Caco-2 (cell line): ENCODE measurements around the gene UBE2K. TPM values are rescaled to one million over a fixed set of nuclear protein-coding genes. Genes with fewer than 3 reads are reported as not detected.

Experiments
- BruUV-seq: library from RNA; stranded (reverse); fragments of 400-500 nt; replicated peaks from 2 replicates; lab custom pipeline; 2021; lab: Mats Ljungman, UMichigan
- CTCF ChIA-PET: fragments of 300-600 bp; sonication (Branson Sonifier 250); formaldehyde crosslinking; loops from one replicate; lab custom pipeline; 2022; ENCODE audit warnings: antibody characterized with exemption; lab: Charles Lee
- POLR2A ChIA-PET: fragments of 300-600 bp; sonication (Branson Sonifier 250); formaldehyde crosslinking; loops from one replicate; lab custom pipeline; 2022; ENCODE audit warnings: antibody characterized with exemption; lab: Charles Lee
- DNase-seq, 2 experiments: peaks; one replicate each; pipeline versions ENCODE4 v3.0.0 to v3.0.0-alpha.2; 2020 to 2022
- H3K27me3 ChIP-seq: replicated peaks from 2 replicates; pipeline ENCODE4 v1.6.0; 2011; ENCODE audit warnings: low read length; ENCODE audit not compliant: control insufficient read depth, insufficient read depth
- H3K36me3 ChIP-seq: 2 replicates; pipeline ENCODE4 v1.5.1; 2011; ENCODE audit warnings: low read length; ENCODE audit not compliant: control insufficient read depth, insufficient read depth
- H3K4me1 ChIP-seq: fragments of 250-450 bp; sonication (Bioruptor Pico); 2 replicates; pipeline ENCODE4 v1.5.1; 2020; ENCODE audit warnings: mild to moderate bottlenecking
- H3K4me3 ChIP-seq: 2 replicates; pipeline ENCODE4 v1.5.1; 2011; ENCODE audit warnings: low read depth, mild to moderate bottlenecking, control low read depth, low read length
- H3K9me3 ChIP-seq: fragments of 250-450 bp; sonication (Bioruptor Pico); 2 replicates; pipeline ENCODE4 v1.5.1; 2020; ENCODE audit warnings: mild to moderate bottlenecking, moderate library complexity
- H3K27ac Mint-ChIP-seq: one replicate; pipeline ENCODE4 v1.8.0; 2022; ENCODE audit warnings: mixed read lengths; ENCODE audit not compliant: unreplicated experiment
- H3K27me3 Mint-ChIP-seq: one replicate; pipeline ENCODE4 v1.8.0; 2022; ENCODE audit warnings: mixed read lengths; ENCODE audit not compliant: insufficient read depth, unreplicated experiment
- H3K36me3 Mint-ChIP-seq: one replicate; pipeline ENCODE4 v1.8.0; 2022; ENCODE audit warnings: mild to moderate bottlenecking, mixed read lengths; ENCODE audit not compliant: insufficient read depth, unreplicated experiment
- H3K4me1 Mint-ChIP-seq: one replicate; pipeline ENCODE4 v1.8.0; 2022; ENCODE audit warnings: low read depth, mixed read lengths; ENCODE audit not compliant: unreplicated experiment
- H3K4me3 Mint-ChIP-seq: one replicate; pipeline ENCODE4 v1.8.0; 2022; ENCODE audit warnings: mild to moderate bottlenecking, moderate library complexity, mixed read lengths; ENCODE audit not compliant: unreplicated experiment
- H3K9me3 Mint-ChIP-seq: one replicate; pipeline ENCODE4 v1.8.0; 2022; ENCODE audit warnings: mixed read lengths; ENCODE audit not compliant: unreplicated experiment
- intact Hi-C: fragments of 100-400 bp; cut with micrococcal nuclease; formaldehyde crosslinking; loops from one replicate; pipeline ENCODE4 v1.10.0; 2022; ENCODE audit not compliant: unreplicated experiment
- total RNA-seq: library from RNA; stranded (reverse); gene quantifications from 2 replicates; pipeline ENCODE4 v1.2.3, GENCODE V29; 2022
- TF ChIP-seq, protein P1 (sequence below), 2 experiments: fragments of 200-600 bp in 1 of 2; IDR thresholded peaks; 1 replicate in 1 of 2; 2 replicates in 1 of 2; pipeline versions ENCODE4 v1.5.1 to v1.8.0; 2011 to 2022; ENCODE audit warnings: antibody characterized with exemption in 1 of 2, control low read depth in 1 of 2, inconsistent platforms in 1 of 2, low read depth in 1 of 2, low read length in 1 of 2, mild to moderate bottlenecking in 1 of 2, moderate library complexity in 1 of 2; ENCODE audit not compliant: insufficient read depth in 1 of 2, severe bottlenecking in 1 of 2, unreplicated experiment in 1 of 2

The UBE2K gene
- total RNA-seq, 1 experiment from 2014 or later = 141 TPM

DNA sequence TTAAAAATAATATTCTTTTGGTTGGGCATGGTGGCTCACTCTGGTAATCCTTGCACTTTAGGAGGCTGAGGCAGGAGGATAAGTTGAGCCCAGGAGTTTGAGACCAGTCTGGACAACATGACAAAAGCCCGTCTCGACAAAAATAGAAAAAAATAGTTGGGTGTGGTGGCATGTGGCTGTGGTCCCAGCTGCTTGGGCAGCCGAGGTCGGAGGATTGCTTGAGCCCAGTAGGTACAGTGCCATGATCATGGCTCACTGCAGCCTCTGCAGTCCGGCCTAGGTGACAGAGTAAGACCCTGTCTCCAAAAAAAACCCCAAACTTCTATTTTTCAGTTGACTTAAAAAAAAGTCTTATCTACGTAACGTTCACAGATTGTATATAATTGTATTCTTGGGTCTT is 23.9 kb downstream of the UBE2K start:
- no peak overlapping the region for H3K4me3 ChIP-seq
- peaks cover 53% of the 10 kb centered on the region for H3K36me3 Mint-ChIP-seq
- no peaks in the 10 kb centered on the region for H3K27me3 ChIP-seq
- 0 out of 2 replicates have a peak, but pooled peaks cover 1% of the 10 kb centered on the region for H3K36me3 ChIP-seq
- H3K4me1 Mint-ChIP-seq = no peaks in the 10 kb centered on the region
- BruUV-seq = no TSS peak
- no peak for DNase-seq
- H3K9me3 ChIP-seq = no peaks in the 10 kb centered on the region
- H3K4me3 Mint-ChIP-seq = no peak overlapping the region
- no peaks in the 10 kb centered on the region for H3K4me1 ChIP-seq
- ChIA-PET POLR2A (no interaction called here), CTCF (no interaction called here)
- H3K27ac Mint-ChIP-seq = no peak overlapping the region
- H3K9me3 Mint-ChIP-seq = no peaks in the 10 kb centered on the region
- H3K27me3 Mint-ChIP-seq = no peaks in the 10 kb centered on the region
- intact Hi-C loops = no loop called here
- TF ChIP-seq, protein P1, sequence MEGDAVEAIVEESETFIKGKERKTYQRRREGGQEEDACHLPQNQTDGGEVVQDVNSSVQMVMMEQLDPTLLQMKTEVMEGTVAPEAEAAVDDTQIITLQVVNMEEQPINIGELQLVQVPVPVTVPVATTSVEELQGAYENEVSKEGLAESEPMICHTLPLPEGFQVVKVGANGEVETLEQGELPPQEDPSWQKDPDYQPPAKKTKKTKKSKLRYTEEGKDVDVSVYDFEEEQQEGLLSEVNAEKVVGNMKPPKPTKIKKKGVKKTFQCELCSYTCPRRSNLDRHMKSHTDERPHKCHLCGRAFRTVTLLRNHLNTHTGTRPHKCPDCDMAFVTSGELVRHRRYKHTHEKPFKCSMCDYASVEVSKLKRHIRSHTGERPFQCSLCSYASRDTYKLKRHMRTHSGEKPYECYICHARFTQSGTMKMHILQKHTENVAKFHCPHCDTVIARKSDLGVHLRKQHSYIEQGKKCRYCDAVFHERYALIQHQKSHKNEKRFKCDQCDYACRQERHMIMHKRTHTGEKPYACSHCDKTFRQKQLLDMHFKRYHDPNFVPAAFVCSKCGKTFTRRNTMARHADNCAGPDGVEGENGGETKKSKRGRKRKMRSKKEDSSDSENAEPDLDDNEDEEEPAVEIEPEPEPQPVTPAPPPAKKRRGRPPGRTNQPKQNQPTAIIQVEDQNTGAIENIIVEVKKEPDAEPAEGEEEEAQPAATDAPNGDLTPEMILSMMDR (IDR thresholded peaks at IDR 0.05; ENCODE audit: insufficient read depth in 1 of 2, low read depth in 1 of 2, low read length in 1 of 2, severe bottlenecking in 1 of 2, unreplicated experiment in 1 of 2) = no peak

GRCh38 chr4:39729557-39729956 is 31.6 kb downstream of the UBE2K start:
- BruUV-seq = no TSS peak
- POLR2A ChIA-PET = no interaction called here

GRCh38 chr4:39730072-39730471 is 32.1 kb downstream of the UBE2K start:
- BruUV-seq = no TSS peak
- Mint-ChIP-seq H3K4me1 (peaks cover 8% of the 10 kb centered on the region), H3K27ac (no peak overlapping the region), H3K36me3 (peaks cover 37% of the 10 kb centered on the region), H3K9me3 (no peaks in the 10 kb centered on the region), H3K4me3 (no peak overlapping the region), H3K27me3 (no peaks in the 10 kb centered on the region)
- ChIA-PET CTCF (interaction anchor here (0.6 to 0.7 kb wide), 2 partner anchors 23 to 274 kb away, joined by 3 read pairs; no protein-coding TSS in a partner anchor), POLR2A (no interaction called here)
- DNase-seq = no peak
- H3K36me3 ChIP-seq = no peaks in the 10 kb centered on the region; the same call in 1 of the 2 replicates
- H3K4me3 ChIP-seq = no peak overlapping the region
- TF ChIP-seq, protein P1 (IDR thresholded peaks at IDR 0.05; ENCODE audit: insufficient read depth in 1 of 2, low read depth in 1 of 2, low read length in 1 of 2, severe bottlenecking in 1 of 2, unreplicated experiment in 1 of 2) = no peak
- intact Hi-C loops = no loop called here
- 0 out of 2 replicates have a peak, but pooled peaks cover 5% of the 10 kb centered on the region for H3K4me1 ChIP-seq
- no peaks in the 10 kb centered on the region for H3K9me3 ChIP-seq
- no peaks in the 10 kb centered on the region for H3K27me3 ChIP-seq

More at GRCh38 chr4:39729557-39729956, 31.6 kb downstream of the UBE2K start:
- no peak for DNase-seq
- Histone ChIP-seq H3K9me3 (no peaks in the 10 kb centered on the region), H3K27me3 (no peaks in the 10 kb centered on the region), H3K4me3 (no peak overlapping the region), H3K36me3 (no peaks in the 10 kb centered on the region; the same call in 1 of the 2 replicates), H3K4me1 (0 out of 2 replicates have a peak, but pooled peaks cover 5% of the 10 kb centered on the region)
- Mint-ChIP-seq H3K4me1 (peaks cover 8% of the 10 kb centered on the region), H3K9me3 (no peaks in the 10 kb centered on the region), H3K27ac (peak overlapping the region; percentile 18), H3K36me3 (peaks cover 33% of the 10 kb centered on the region), H3K4me3 (no peak overlapping the region), H3K27me3 (no peaks in the 10 kb centered on the region)
- CTCF ChIA-PET = no interaction called here
- TF ChIP-seq, protein P1 (IDR thresholded peaks at IDR 0.05; ENCODE audit: insufficient read depth in 1 of 2, low read depth in 1 of 2, low read length in 1 of 2, severe bottlenecking in 1 of 2, unreplicated experiment in 1 of 2) = no peak
- intact Hi-C loops = no loop called here
